Ovary (tissue), 9 donors: ENCODE measurements around the gene UPK1B. TPM values are rescaled to one million over a fixed set of nuclear protein-coding genes. Genes with fewer than 3 reads are reported as not detected.

Experiments
- DNase-seq, 5 donors: peaks; one replicate each; pipeline ENCODE4 v3.0.0-alpha.2; 2019 to 2020
- H3K27ac ChIP-seq, 2 donors: fragments of 200-600 bp; one replicate each; pipeline versions ENCODE4 v1.5.1 to v1.8.0; 2019 to 2022
- H3K27me3 ChIP-seq: fragments of 200-600 bp; one replicate; pipeline ENCODE4 v1.8.0; 2022
- H3K36me3 ChIP-seq: fragments of 200-600 bp; sonication (generic); one replicate; pipeline ENCODE4 v1.5.1; 2019
- H3K4me1 ChIP-seq: one replicate; pipeline ENCODE4 v1.8.1; 2013; ENCODE audit warnings: mild to moderate bottlenecking, moderate library complexity; ENCODE audit not compliant: insufficient read depth
- H3K4me3 ChIP-seq: fragments of 200-600 bp; sonication (generic); one replicate; pipeline ENCODE4 v1.5.1; 2017
- H3K9me3 ChIP-seq, 2 donors: fragments of 200-600 bp in 1 of 2; sonication (generic) in 1 of 2; one replicate each; pipeline versions ENCODE4 v1.5.1 to v1.8.1; 2013 to 2019; ENCODE audit warnings: mild to moderate bottlenecking in 1 of 2, moderate library complexity in 1 of 2
- CTCF ChIP-seq, 3 donors: fragments of 450-650 bp in 2 of 3; fragments of 200-600 bp in 1 of 3; IDR thresholded peaks; one replicate each; pipeline versions ENCODE4 v1.5.1 to v1.8.0; 2016 to 2022; ENCODE audit warnings: antibody characterized with exemption in 3 of 3, mild to moderate bottlenecking in 1 of 3
- EP300 ChIP-seq: sonication (generic); formaldehyde crosslinking; IDR thresholded peaks from one replicate; pipeline ENCODE4 v1.6.1; 2017; ENCODE audit warnings: antibody characterized with exemption
- POLR2A ChIP-seq: fragments of 450-650 bp; IDR thresholded peaks from one replicate; pipeline ENCODE4 v1.6.1; 2017; ENCODE audit warnings: antibody characterized with exemption, mild to moderate bottlenecking, moderate library complexity
- WGBS, 3 donors: extraction: QIAGEN DNeasy Blood & Tissue Kit in 1 of 3; methylation state at CpG; one replicate each; pipeline versions ENCODE4 v1.1.5 to v1.1.7; 2013 to 2017; 5-methylcytosine and 5-hydroxymethylcytosine counted together
- intact Hi-C, 4 donors: fragments of 100-400 bp; cut with DNase I; formaldehyde crosslinking; loops; one replicate each; pipeline versions ENCODE4 v1.11.0 to v1.15.1; 2022 to 2023
- polyA plus RNA-seq, 2 donors: library from polyadenylated mRNA; stranded (reverse); fragments of 200-250 nt in 1 of 2; fragments of 350-450 nt in 1 of 2; fragmentation: Illumina TruSeq in 1 of 2; extraction: RNeasy Lipid Tissue Mini Kit (QIAGEN cat#74804) in 1 of 2; gene quantifications; one replicate each; pipeline ENCODE4 v1.2.3, GENCODE V29; 2013 to 2014
- total RNA-seq, 7 donors: library from RNA; depleted of rRNA in 2 of 7; stranded (reverse); fragments of >200 nt in 2 of 7; fragmentation: NEBNext Ultra II Directional in 3 of 7; extraction: Animal tissue kit (Norgen Biotek cat#: 25700) in 3 of 7; gene quantifications; one replicate each; pipeline versions ENCODE4 v1.1.0 to v1.2.4, GENCODE V29; 2016 to 2023
- donor health status: DM: no; HTN: no; CAD: no; lungs with moderate emphysema.
- donor health status: DM: no; HTN: no; CAD: no.
- donor health status: Bipolar disorder and iron deficiency.
- donor health status: DM: yes; HTN: yes; CAD: no.
- donor health status: DM: no; HTN: no; CAD: no.
- donor health status: DM: yes; HTN: yes; CAD: no.

The UPK1B gene
- total and polyA plus RNA-seq, 9 donors, result 0.05 to 1.4 (median 0.69) TPM; not detected in 4

DNA sequence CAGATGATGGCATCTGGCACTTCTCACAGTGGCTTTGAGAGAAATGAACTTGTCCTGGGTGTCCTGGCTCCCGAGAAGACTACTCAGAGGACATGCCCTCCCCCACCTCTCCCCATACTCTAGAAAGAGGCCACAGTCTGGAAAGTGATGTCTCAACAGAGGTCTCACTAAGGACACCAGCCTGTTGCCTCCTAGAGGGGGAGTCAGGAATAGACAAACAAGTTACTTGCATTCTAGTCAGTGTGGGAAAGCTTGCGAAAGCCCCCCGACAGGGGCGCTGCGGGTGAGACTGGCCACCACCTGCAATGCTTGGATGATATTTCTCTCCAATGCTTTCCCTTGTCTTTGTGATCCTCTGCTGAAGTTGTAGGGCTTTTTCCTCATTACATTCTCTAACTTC, 50.1 kb downstream of the UPK1B start:
- intact Hi-C loops, result no loop called here
- Histone ChIP-seq H3K4me3 (no peak overlapping the region), H3K4me1 (no peaks in the 10 kb centered on the region), H3K27ac (no peak overlapping the region), H3K27me3 (peaks cover 3% of the 10 kb centered on the region), H3K9me3 (no peaks in the 10 kb centered on the region), H3K36me3 (no peaks in the 10 kb centered on the region)
- TF ChIP-seq POLR2A, result no peak
- TF ChIP-seq EP300, result no peak
- TF ChIP-seq CTCF (IDR thresholded peaks at IDR 0.05), result no peak
- WGBS, 3 donors, result 90 to 95% (median 94%) methylated on average over 5 of the region's 5 CpGs
- no peak for DNase-seq

GRCh38 chr3:119225121-119225520, 51.7 kb downstream of the UPK1B start:
- H3K36me3 ChIP-seq, result no peaks in the 10 kb centered on the region
- H3K4me3 ChIP-seq, result no peak overlapping the region
- H3K4me1 ChIP-seq, result no peaks in the 10 kb centered on the region
- no peak overlapping the region for H3K27ac ChIP-seq
- intact Hi-C loops, result no loop called here
- H3K27me3 ChIP-seq, result peaks cover 3% of the 10 kb centered on the region
- WGBS, 3 donors, result 34 to 48% (median 45%) methylated on average over 3 of the region's 3 CpGs
- TF ChIP-seq POLR2A (no peak), CTCF (IDR thresholded peaks at IDR 0.05) (no peak), EP300 (no peak)
- DNase-seq, result no peak
- no peaks in the 10 kb centered on the region for H3K9me3 ChIP-seq

- TF ChIP-seq CTCF (IDR thresholded peaks at IDR 0.05), result no peak
- TF ChIP-seq EP300, result no peak
- no peak for DNase-seq
- WGBS, 3 donors, result 56 to 63% (median 61%) methylated on average over 6 of the region's 6 CpGs
These were observed 53.9 kb downstream of the UPK1B start for GRCh38 chr3:119227070-119227850.

DNA sequence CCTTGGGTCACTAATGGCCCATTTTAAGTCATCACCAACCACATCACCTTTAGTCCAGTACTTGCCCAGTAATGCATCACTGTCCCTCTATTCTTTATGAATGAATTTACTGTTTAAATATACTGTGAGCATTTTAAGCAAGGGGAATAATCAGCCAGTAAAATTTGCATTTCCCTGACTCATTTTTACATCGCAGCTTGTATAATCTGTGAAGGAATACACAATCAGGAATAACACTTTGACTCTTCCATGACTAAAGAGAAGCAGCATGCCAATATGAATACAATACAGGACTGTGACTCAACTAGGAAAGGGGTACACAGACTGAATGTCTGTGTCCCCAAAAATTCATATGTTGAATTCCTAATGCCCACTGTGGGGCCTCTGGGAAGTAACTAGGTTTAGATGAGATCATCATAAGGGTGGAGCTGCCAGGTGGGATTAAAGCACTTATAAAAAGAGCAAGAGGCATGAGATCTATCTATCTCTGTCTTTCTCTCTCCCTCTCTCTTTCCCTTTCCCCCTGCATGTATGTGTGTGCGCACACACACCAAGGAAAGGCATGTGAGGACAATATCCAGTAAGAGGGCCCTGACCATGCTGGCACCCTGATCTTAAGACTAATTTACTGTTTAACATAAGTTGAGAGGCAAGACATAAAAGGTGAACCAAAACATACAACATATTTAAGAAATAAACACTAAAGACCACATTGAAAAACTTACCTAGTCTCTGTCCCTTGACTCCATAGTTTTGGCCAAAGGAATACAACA, 55.2 kb downstream of the UPK1B start:
- no peak overlapping the region for H3K27ac ChIP-seq
- 94 to 97% (median 96%) methylated on average over 2 of the region's 2 CpGs for WGBS, 3 donors
- no peak overlapping the region for H3K4me3 ChIP-seq
- TF ChIP-seq CTCF (IDR thresholded peaks at IDR 0.05) (no peak), EP300 (no peak), POLR2A (no peak)
- H3K9me3 ChIP-seq, result no peaks in the 10 kb centered on the region
- H3K36me3 ChIP-seq, result no peaks in the 10 kb centered on the region
- DNase-seq, result no peak
- intact Hi-C loops, result no loop called here
- H3K27me3 ChIP-seq, result peaks cover 3% of the 10 kb centered on the region
- no peaks in the 10 kb centered on the region for H3K4me1 ChIP-seq

More at GRCh38 chr3:119227070-119227850, 53.9 kb downstream of the UPK1B start:
- no peaks in the 10 kb centered on the region for H3K36me3 ChIP-seq
- no peaks in the 10 kb centered on the region for H3K9me3 ChIP-seq
- H3K4me1 ChIP-seq, result no peaks in the 10 kb centered on the region
- peaks cover 3% of the 10 kb centered on the region for H3K27me3 ChIP-seq
- intact Hi-C loops, result no loop called here
- no peak overlapping the region for H3K27ac ChIP-seq
- no peak overlapping the region for H3K4me3 ChIP-seq
